Loucy (cell line): ENCODE measurements around the gene ARHGAP19.

Experiments used
- H2AFZ ChIP-seq: fragments of 200-600 bp; sonication (generic); 2 replicates; pipeline ENCODE4 v1.6.0; 2016; ENCODE audit warnings: antibody characterized with exemption, mild to moderate bottlenecking, low read length, moderate library complexity
- H3F3A ChIP-seq: fragments of 200-600 bp; 2 replicates; pipeline ENCODE4 v1.6.0; 2016; ENCODE audit warnings: antibody characterized with exemption, low read depth, mild to moderate bottlenecking
- H3K27me3 ChIP-seq: fragments of 200-600 bp; sonication (generic); 2 replicates; pipeline ENCODE4 v1.6.1; 2014; ENCODE audit warnings: low read length, mild to moderate bottlenecking; ENCODE audit not compliant: insufficient read depth, poor library complexity, severe bottlenecking
- H3K36me3 ChIP-seq: fragments of 200-600 bp; sonication (generic); 2 replicates; pipeline ENCODE4 v1.6.1; 2016; ENCODE audit warnings: low read length; ENCODE audit not compliant: insufficient read depth
- H3K4me1 ChIP-seq: fragments of 200-600 bp; sonication (generic); 2 replicates; pipeline ENCODE4 v1.5.1; 2014; ENCODE audit warnings: low read length, mild to moderate bottlenecking; ENCODE audit not compliant: insufficient read depth, poor library complexity, severe bottlenecking
- H3K4me2 ChIP-seq: fragments of 200-600 bp; sonication (generic); 2 replicates; pipeline ENCODE4 v1.6.0; 2014; ENCODE audit warnings: antibody characterized with exemption, low read length, low read depth, mild to moderate bottlenecking; ENCODE audit not compliant: poor library complexity, severe bottlenecking
- H3K4me3 ChIP-seq: fragments of 200-600 bp; sonication (generic); 2 replicates; pipeline ENCODE4 v1.5.1; 2014; ENCODE audit warnings: low read length, mild to moderate bottlenecking, mixed read lengths; ENCODE audit not compliant: poor library complexity, severe bottlenecking
- H3K79me2 ChIP-seq: fragments of 200-600 bp; sonication (generic); 2 replicates; pipeline ENCODE4 v1.6.1; 2014; ENCODE audit warnings: low read length; ENCODE audit not compliant: insufficient read depth
- H3K9ac ChIP-seq: fragments of 200-600 bp; sonication (generic); 2 replicates; pipeline ENCODE4 v1.6.0; 2014; ENCODE audit warnings: mild to moderate bottlenecking, low read depth, low read length, moderate library complexity; ENCODE audit not compliant: poor library complexity, severe bottlenecking
- H3K9me2 ChIP-seq: fragments of 200-600 bp; sonication (generic); replicated peaks from 2 replicates; pipeline ENCODE4 v1.6.1; 2016; ENCODE audit warnings: low read depth, low read length, mixed read lengths
- H3K9me3 ChIP-seq: fragments of 200-600 bp; sonication (generic); 2 replicates; pipeline ENCODE4 v1.6.1; 2014; ENCODE audit warnings: mild to moderate bottlenecking, antibody characterized with exemption, low read length, low read depth; ENCODE audit not compliant: insufficient read depth
- H4K20me1 ChIP-seq: fragments of 200-600 bp; sonication (generic); 2 replicates; pipeline ENCODE4 v1.6.0; 2014; ENCODE audit warnings: antibody characterized with exemption, low read length, mild to moderate bottlenecking; ENCODE audit not compliant: insufficient read depth, poor library complexity, severe bottlenecking
- EZH2phosphoT487 ChIP-seq: fragments of 200-600 bp; IDR thresholded peaks from 2 replicates; pipeline ENCODE4 v1.6.1; 2018; ENCODE audit warnings: antibody characterized with exemption, mild to moderate bottlenecking, moderate library complexity, borderline replicate concordance
- TF ChIP-seq, protein P1 (sequence below): fragments of 200-600 bp; sonication (generic); conservative IDR thresholded peaks from 2 replicates; pipeline ENCODE4 v1.5.1; 2014; ENCODE audit warnings: mild to moderate bottlenecking, antibody characterized with exemption, low read length

Gene ARHGAP19

DNA sequence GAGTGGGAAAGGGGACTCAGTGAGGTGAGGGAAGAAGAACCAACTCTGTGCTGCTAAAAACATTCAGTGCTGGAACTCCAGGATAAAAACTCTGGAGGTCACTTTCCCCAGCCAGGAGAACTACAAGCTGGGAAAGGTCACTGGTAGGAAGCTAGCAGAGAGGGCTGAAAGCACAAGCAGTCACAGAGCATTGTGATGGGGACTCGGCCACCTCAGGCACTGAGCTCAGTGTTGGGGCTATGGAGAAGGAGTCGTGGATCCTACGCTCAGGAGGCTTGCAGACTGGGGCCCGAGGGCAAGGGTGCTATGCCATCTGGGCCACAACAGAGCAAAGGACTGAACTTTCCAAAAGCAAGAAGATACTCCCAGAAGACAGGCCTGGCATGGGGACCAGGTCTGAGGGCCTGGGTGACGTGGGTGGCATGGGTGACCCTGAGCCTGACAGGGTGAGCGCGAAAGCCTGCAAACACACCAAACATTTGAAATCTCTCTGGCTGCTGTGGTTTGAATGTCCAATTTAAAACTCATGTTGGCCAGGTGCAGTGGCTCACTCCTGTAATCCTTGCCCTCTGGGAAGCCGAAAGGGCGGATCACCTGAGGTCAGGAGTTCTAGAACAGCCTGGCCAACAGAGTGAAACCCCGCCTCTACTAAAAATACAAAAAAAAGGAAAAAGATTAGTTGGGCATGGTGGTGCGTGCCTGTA lies 9.8 kb upstream of the ARHGAP19 start:
- Histone ChIP-seq H3K27me3 (no peaks in the 10 kb centered on the region), H3K4me3 (no peak overlapping the region), H3K4me1 (no peaks in the 10 kb centered on the region), H4K20me1 (no peaks in the 10 kb centered on the region), H3K9me3 (no peaks in the 10 kb centered on the region), H3K9me2 (no peaks in the 10 kb centered on the region), H3K4me2 (no peak overlapping the region), H2AFZ (no peak overlapping the region), H3K9ac (no peak overlapping the region), H3K79me2 (no peaks in the 10 kb centered on the region), H3K36me3 (no peaks in the 10 kb centered on the region), H3F3A (no peaks in the 10 kb centered on the region)
- TF ChIP-seq, protein P1, sequence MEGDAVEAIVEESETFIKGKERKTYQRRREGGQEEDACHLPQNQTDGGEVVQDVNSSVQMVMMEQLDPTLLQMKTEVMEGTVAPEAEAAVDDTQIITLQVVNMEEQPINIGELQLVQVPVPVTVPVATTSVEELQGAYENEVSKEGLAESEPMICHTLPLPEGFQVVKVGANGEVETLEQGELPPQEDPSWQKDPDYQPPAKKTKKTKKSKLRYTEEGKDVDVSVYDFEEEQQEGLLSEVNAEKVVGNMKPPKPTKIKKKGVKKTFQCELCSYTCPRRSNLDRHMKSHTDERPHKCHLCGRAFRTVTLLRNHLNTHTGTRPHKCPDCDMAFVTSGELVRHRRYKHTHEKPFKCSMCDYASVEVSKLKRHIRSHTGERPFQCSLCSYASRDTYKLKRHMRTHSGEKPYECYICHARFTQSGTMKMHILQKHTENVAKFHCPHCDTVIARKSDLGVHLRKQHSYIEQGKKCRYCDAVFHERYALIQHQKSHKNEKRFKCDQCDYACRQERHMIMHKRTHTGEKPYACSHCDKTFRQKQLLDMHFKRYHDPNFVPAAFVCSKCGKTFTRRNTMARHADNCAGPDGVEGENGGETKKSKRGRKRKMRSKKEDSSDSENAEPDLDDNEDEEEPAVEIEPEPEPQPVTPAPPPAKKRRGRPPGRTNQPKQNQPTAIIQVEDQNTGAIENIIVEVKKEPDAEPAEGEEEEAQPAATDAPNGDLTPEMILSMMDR, result no peak
- no peak for TF ChIP-seq EZH2phosphoT487

DNA sequence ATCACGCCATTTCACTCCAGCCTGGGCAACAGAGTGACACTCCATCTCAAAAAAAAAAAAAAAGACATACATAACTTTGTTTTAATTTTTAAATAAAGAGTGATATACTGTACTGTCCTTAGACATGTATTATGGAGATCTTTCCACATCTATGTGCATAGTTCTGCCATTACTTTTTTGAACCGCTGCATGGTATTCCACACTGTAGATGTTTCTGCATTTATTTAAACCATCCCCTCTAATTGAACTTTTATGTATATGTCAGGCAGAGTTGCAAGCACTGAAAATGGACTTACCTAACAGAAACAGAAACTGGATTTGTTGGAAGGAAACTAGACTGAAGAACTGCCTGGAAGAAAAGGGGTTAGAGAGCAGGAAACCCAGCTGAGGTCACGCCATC lies 8.5 kb upstream of the ARHGAP19 start:
- no peak overlapping the region for H3K9ac ChIP-seq
- H2AFZ ChIP-seq, result no peak overlapping the region
- no peaks in the 10 kb centered on the region for H3K9me2 ChIP-seq
- H3K9me3 ChIP-seq, result no peaks in the 10 kb centered on the region
- H3K4me1 ChIP-seq, result no peaks in the 10 kb centered on the region
- H3K36me3 ChIP-seq, result no peaks in the 10 kb centered on the region
- H4K20me1 ChIP-seq, result no peaks in the 10 kb centered on the region
- H3K27me3 ChIP-seq, result no peaks in the 10 kb centered on the region
- no peak overlapping the region for H3K4me3 ChIP-seq
- H3K4me2 ChIP-seq, result no peak overlapping the region
- H3F3A ChIP-seq, result no peaks in the 10 kb centered on the region
- TF ChIP-seq, protein P1, result no peak
- TF ChIP-seq EZH2phosphoT487, result no peak
- H3K79me2 ChIP-seq, result no peaks in the 10 kb centered on the region

GRCh38 chr10:97298223-97298571 lies 5.8 kb upstream of the ARHGAP19 start:
- H4K20me1 ChIP-seq, result no peaks in the 10 kb centered on the region
- H3K4me2 ChIP-seq, result no peak overlapping the region
- no peaks in the 10 kb centered on the region for H3K9me2 ChIP-seq
- TF ChIP-seq, protein P1, result no peak
- no peak for TF ChIP-seq EZH2phosphoT487
- H3K9me3 ChIP-seq, result no peaks in the 10 kb centered on the region
- no peaks in the 10 kb centered on the region for H3K27me3 ChIP-seq
- H3F3A ChIP-seq, result no peaks in the 10 kb centered on the region
- no peak overlapping the region for H3K9ac ChIP-seq
- no peaks in the 10 kb centered on the region for H3K4me1 ChIP-seq
- H3K36me3 ChIP-seq, result no peaks in the 10 kb centered on the region
- peak overlapping the region; percentile 55; the same call in 1 of the 2 replicates for H2AFZ ChIP-seq
- no peaks in the 10 kb centered on the region for H3K79me2 ChIP-seq
- H3K4me3 ChIP-seq, result no peak overlapping the region
